ENCODE results near the gene SRGAP1.

Gene SRGAP1

DNA sequence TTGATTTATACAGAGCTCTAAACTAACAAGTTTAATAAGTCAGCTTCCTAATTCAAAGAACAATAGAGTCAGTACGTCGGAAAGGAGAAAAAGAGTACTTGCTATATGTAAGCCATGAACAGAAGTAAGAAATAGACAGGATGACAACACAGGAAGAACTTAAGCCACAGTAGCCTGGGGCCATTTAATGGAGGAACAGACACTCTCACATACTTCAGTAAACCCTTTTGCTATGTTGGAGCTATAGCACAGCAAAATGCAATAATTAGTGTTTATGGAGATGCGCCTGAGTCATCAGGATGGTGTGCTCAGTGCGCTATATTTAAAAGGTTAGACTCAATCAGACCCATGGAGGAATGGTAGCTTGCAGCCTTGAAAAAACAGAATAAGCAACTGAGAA, 61.0 kb downstream of the SRGAP1 start:
- peaks cover 21% of the 10 kb centered on the region for H3K4me1 Mint-ChIP-seq
- TF ChIP-seq, protein P1, sequence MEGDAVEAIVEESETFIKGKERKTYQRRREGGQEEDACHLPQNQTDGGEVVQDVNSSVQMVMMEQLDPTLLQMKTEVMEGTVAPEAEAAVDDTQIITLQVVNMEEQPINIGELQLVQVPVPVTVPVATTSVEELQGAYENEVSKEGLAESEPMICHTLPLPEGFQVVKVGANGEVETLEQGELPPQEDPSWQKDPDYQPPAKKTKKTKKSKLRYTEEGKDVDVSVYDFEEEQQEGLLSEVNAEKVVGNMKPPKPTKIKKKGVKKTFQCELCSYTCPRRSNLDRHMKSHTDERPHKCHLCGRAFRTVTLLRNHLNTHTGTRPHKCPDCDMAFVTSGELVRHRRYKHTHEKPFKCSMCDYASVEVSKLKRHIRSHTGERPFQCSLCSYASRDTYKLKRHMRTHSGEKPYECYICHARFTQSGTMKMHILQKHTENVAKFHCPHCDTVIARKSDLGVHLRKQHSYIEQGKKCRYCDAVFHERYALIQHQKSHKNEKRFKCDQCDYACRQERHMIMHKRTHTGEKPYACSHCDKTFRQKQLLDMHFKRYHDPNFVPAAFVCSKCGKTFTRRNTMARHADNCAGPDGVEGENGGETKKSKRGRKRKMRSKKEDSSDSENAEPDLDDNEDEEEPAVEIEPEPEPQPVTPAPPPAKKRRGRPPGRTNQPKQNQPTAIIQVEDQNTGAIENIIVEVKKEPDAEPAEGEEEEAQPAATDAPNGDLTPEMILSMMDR (IDR thresholded peaks at IDR 0.05; ENCODE audit: unreplicated experiment in 3 of 3) = no peak
- peaks cover 7% of the 10 kb centered on the region for H3K9me3 Mint-ChIP-seq
- H3K36me3 Mint-ChIP-seq (ENCODE audit: low read depth) = peaks cover 27% of the 10 kb centered on the region
- H3K27me3 Mint-ChIP-seq (ENCODE audit: low read depth) = no peaks in the 10 kb centered on the region
- no peak overlapping the region for H3K4me3 Mint-ChIP-seq
- peak overlapping the region in 2 of 3 experiments; percentile 6 to 21 for H3K27ac Mint-ChIP-seq

DNA sequence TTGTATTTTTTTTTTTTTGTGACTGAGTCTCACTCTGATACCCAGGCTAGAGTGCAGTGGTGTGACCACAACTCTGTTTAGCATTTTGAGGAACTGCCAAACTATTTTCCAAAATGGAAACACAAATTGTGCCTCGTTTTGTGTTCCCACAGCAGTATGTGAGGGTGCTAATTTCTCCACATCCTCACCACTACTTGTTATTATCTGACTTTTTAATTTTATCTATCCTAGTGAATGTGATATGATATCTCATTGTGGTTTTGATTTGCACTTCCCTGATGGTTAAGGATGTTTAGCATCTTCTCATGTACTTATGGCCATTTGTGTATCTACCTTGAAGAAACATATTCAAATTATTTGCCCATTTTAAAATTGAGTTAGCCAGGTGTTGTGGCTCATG, 62.4 kb downstream of the SRGAP1 start:
- Mint-ChIP-seq H3K4me3 (no peak overlapping the region), H3K27ac (no peak overlapping the region), H3K9me3 (peaks cover 7% of the 10 kb centered on the region), H3K27me3 (ENCODE audit: low read depth) (no peaks in the 10 kb centered on the region), H3K4me1 (peaks cover 33% of the 10 kb centered on the region), H3K36me3 (ENCODE audit: low read depth) (peaks cover 27% of the 10 kb centered on the region)
- TF ChIP-seq, protein P1 (IDR thresholded peaks at IDR 0.05; ENCODE audit: unreplicated experiment in 3 of 3) = no peak

DNA sequence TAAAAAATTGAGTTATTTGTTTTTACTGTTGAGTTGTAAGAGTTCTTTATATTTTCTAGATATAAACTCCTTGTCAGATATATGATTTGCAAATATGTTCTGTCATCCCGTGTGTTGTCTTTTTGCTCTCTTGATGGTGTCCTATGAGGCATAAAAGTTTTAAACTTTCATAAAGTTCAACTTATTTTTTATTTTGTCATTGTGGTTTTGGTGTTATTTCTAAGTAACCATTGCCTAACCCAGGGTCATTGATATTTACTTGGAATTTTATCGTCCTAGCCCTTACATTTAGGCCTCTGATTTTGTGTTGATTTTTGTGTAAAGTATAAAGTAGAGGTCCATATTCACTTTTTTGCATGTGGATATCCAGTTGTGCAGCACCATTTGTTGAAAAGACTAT, 63.1 kb downstream of the SRGAP1 start:
- Mint-ChIP-seq H3K27ac (no peak overlapping the region), H3K9me3 (peaks cover 7% of the 10 kb centered on the region)

DNA sequence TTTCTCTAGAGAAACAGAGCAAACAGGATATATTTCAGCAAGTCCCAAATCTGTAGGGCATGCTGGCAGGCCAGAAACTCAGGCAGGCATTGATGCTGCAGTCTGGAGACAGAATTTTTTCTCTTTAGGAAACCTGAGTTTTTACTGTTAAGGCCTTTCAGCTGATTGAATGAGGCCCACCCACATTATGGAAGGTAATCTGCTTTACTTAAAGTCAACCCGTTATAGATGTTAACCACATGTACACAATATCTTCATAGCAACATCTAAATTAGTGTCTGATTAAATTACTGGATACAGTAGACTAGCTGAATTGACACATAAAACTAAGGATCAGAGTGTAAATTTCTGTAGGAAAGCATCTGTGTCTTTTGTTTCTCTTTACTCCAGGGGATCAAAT, 65.2 kb downstream of the SRGAP1 start:
- H3K4me3 Mint-ChIP-seq = no peak overlapping the region
- no peaks in the 10 kb centered on the region for H3K27me3 Mint-ChIP-seq (ENCODE audit: low read depth)
- H3K27ac Mint-ChIP-seq = peak overlapping the region in 2 of 3 experiments; percentile 4 to 34
- H3K4me1 Mint-ChIP-seq = peaks cover 40% of the 10 kb centered on the region
- peaks cover 23% of the 10 kb centered on the region for H3K36me3 Mint-ChIP-seq (ENCODE audit: low read depth)
- TF ChIP-seq, protein P1 (IDR thresholded peaks at IDR 0.05; ENCODE audit: unreplicated experiment in 3 of 3) = no peak
- H3K9me3 Mint-ChIP-seq = peaks cover 7% of the 10 kb centered on the region

More for the DNA sequence above, 63.1 kb downstream of the SRGAP1 start:
- no peaks in the 10 kb centered on the region for H3K27me3 Mint-ChIP-seq (ENCODE audit: low read depth)
- H3K4me3 Mint-ChIP-seq = no peak overlapping the region
- TF ChIP-seq, protein P1 (IDR thresholded peaks at IDR 0.05; ENCODE audit: unreplicated experiment in 3 of 3) = no peak
- peaks cover 27% of the 10 kb centered on the region for H3K36me3 Mint-ChIP-seq (ENCODE audit: low read depth)
- peaks cover 34% of the 10 kb centered on the region for H3K4me1 Mint-ChIP-seq

DNA sequence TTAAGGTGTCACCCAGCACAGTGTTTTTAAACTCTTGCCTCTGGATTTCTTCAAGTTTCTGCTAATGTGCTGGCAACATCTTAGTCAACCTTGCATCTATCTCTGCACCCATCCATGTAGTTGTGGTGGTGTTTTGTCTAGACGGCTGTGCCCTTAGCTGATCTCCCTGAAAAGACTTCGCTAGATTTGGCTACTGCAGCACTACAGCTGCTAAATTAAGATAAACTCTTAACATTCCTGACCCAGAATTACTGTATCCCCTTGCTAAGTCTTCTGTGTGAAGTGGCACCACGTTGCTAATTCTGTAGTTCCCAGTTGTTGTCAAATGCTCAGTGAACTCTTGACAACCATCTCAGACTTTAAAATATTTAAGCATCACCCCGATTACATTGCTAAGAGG, 66.8 kb downstream of the SRGAP1 start:
- Mint-ChIP-seq H3K9me3 (peaks cover 3% of the 10 kb centered on the region), H3K4me1 (peaks cover 54% of the 10 kb centered on the region), H3K27me3 (ENCODE audit: low read depth) (no peaks in the 10 kb centered on the region), H3K27ac (peak overlapping the region; percentile 37 to 64 (median 46)), H3K4me3 (peak overlapping the region in 1 of 3 experiments; percentile 59), H3K36me3 (ENCODE audit: low read depth) (peaks cover 13% of the 10 kb centered on the region)
- TF ChIP-seq, protein P1 (IDR thresholded peaks at IDR 0.05; ENCODE audit: unreplicated experiment in 3 of 3) = no peak

DNA sequence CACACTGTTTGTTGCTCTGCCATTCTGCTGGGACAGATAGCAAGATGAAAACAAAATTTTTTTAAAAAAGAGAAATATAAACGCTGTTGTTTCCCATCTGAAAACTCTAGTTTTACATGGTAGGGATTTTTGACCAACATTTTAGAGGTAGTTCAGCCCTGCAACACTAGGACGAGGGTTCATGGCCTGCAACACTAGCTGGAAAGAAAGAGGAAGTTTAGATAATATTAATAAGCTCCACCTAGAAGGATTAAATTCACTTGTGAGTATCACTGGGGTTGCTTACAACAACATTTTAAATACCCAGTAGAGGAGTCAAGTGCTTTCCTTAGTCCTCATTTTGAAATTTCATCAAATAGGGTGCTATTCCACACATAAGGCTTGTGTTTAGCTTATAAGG, 68.2 kb downstream of the SRGAP1 start:
- Mint-ChIP-seq H3K4me1 (peaks cover 60% of the 10 kb centered on the region), H3K9me3 (no peaks in the 10 kb centered on the region), H3K4me3 (no peak overlapping the region), H3K27ac (no peak overlapping the region), H3K27me3 (ENCODE audit: low read depth) (no peaks in the 10 kb centered on the region), H3K36me3 (ENCODE audit: low read depth) (peaks cover 8% of the 10 kb centered on the region)
- TF ChIP-seq, protein P1 (IDR thresholded peaks at IDR 0.05; ENCODE audit: unreplicated experiment in 3 of 3) = no peak

All from nephron (organoid).